Measurements from ENCODE around the gene CBARP. TPM values are rescaled to one million over a fixed set of nuclear protein-coding genes. Genes with fewer than 3 reads are reported as not detected.

CBARP gene
- total and polyA plus RNA-seq, 2 of the 13 experiments (the other 11 are each of a cell fraction or from before 2014, with no cell fraction given), result 1.2 to 1.4 TPM

- TF ChIP-seq HNF1B (CRISPR knock-in tag; IDR thresholded peaks at IDR 0.05), result peak; percentile 76; the same call in 1 of the 2 replicates
- peak; percentile 33 for TF ChIP-seq DBP (CRISPR knock-in tag; IDR thresholded peaks at IDR 0.05; ENCODE audit: not compliant biosample characterization)
- no peak for TF ChIP-seq HHEX (CRISPR knock-in tag; IDR thresholded peaks at IDR 0.05)
- no peak for TF ChIP-seq SOX5 (CRISPR knock-in tag; IDR thresholded peaks at IDR 0.05; ENCODE audit: borderline replicate concordance)
- no peak for TF ChIP-seq ZNF44 (CRISPR knock-in tag; IDR thresholded peaks at IDR 0.05)
- TF ChIP-seq ZMYM2 (CRISPR knock-in tag; IDR thresholded peaks at IDR 0.05), result peak; percentile 53; the same call in 1 of the 2 replicates
- TF ChIP-seq KDM1A (CRISPR knock-in tag; IDR thresholded peaks at IDR 0.05), result 0 out of 2 replicates have a peak, but pooled peaks have one; percentile 4
- TF ChIP-seq CSRNP2 (CRISPR knock-in tag; conservative IDR thresholded peaks at IDR 0.05; ENCODE audit: low read depth), result no peak
- no peak for TF ChIP-seq MTA3 (CRISPR knock-in tag; IDR thresholded peaks at IDR 0.05)
- TF ChIP-seq NRL (CRISPR knock-in tag; IDR thresholded peaks at IDR 0.05; ENCODE audit: borderline replicate concordance), result peak; percentile 14; the same call in 1 of the 2 replicates
- TF ChIP-seq HNF1A (IDR thresholded peaks at IDR 0.05; ENCODE audit: low read depth), result no peak
- no peak for TF ChIP-seq HNF1A (CRISPR knock-in tag; IDR thresholded peaks at IDR 0.05; ENCODE audit: borderline replicate concordance)
- TF ChIP-seq HOXA7 (CRISPR knock-in tag; IDR thresholded peaks at IDR 0.05), result no peak
- TF ChIP-seq ZNF24 (IDR thresholded peaks at IDR 0.05), result no peak
- peak; percentile 57; the same call in 1 of the 2 replicates for TF ChIP-seq JUN (CRISPR knock-in tag; IDR thresholded peaks at IDR 0.05)
- TF ChIP-seq PHF5A (CRISPR knock-in tag; IDR thresholded peaks at IDR 0.05; ENCODE audit: low read depth, unreplicated experiment), result no peak
- peak; percentile 95 for TF ChIP-seq SRSF1 (optimal IDR thresholded peaks at IDR 0.05; ENCODE audit: low read depth, low read length)
- no peak for TF ChIP-seq RFX1 (IDR thresholded peaks at IDR 0.05)
- no peak for TF ChIP-seq NFATC3 (CRISPR knock-in tag; IDR thresholded peaks at IDR 0.05)
- no peak for TF ChIP-seq ZBTB39 (CRISPR knock-in tag; IDR thresholded peaks at IDR 0.05)
- no peak for TF ChIP-seq CHCHD3 (CRISPR knock-in tag; IDR thresholded peaks at IDR 0.05)
Observed at GRCh38 chr19:1248139-1248785, 10.5 kb upstream of the CBARP start, which contains the start of gene MIDN (continued).
